A549 (cell line): ENCODE data around the gene ZPR1.

Experiments used
- CBX2 ChIP-seq: fragments of 200-600 bp; sonication (generic); IDR thresholded peaks from 2 replicates; pipeline ENCODE4 v1.6.1; 2016; ENCODE audit warnings: low read depth, mild to moderate bottlenecking, borderline replicate concordance
- ESRRA ChIP-seq: fragments of 150-350 bp; IDR thresholded peaks from 2 replicates; pipeline ENCODE4 v1.6.1; 2014; ENCODE audit warnings: mild to moderate bottlenecking, low read length, borderline replicate concordance
- JUNB ChIP-seq: fragments of >200 bp; sonication (Bioruptor Twin); formaldehyde crosslinking; IDR thresholded peaks from 2 replicates; pipeline ENCODE4 v1.6.1; 2016
- MYC ChIP-seq: IDR thresholded peaks from 2 replicates; pipeline ENCODE4 v1.6.1; 2012; ENCODE audit warnings: mild to moderate bottlenecking, inconsistent platforms, low read length, improper control_type of control experiment, borderline replicate concordance
- PHF8 ChIP-seq: fragments of 200-600 bp; sonication (generic); IDR thresholded peaks from 2 replicates; pipeline ENCODE4 v1.6.1; 2016; ENCODE audit warnings: low read depth, mild to moderate bottlenecking, antibody characterized with exemption, moderate library complexity, borderline replicate concordance
- POLR2A ChIP-seq: IDR thresholded peaks from 2 replicates; pipeline ENCODE4 v1.6.1; 2012; ENCODE audit warnings: mild to moderate bottlenecking, low read length
- RAD21 ChIP-seq, 2 experiments: fragments of >200 bp in 1 of 2; sonication (Bioruptor Twin) in 1 of 2; formaldehyde crosslinking in 1 of 2; IDR thresholded peaks in 1 of 2; conservative IDR thresholded peaks in 1 of 2; 2 replicates in 1 of 2; 3 replicates in 1 of 2; pipeline ENCODE4 v1.6.1; 2012 to 2018; ENCODE audit warnings: inconsistent platforms in 1 of 2
- RCOR1 ChIP-seq: fragments of 150-350 bp; IDR thresholded peaks from 2 replicates; pipeline ENCODE4 v1.6.1; 2014; ENCODE audit warnings: antibody characterized with exemption, low read length, low read depth
- RNF2 ChIP-seq: fragments of 200-600 bp; sonication (generic); IDR thresholded peaks from 2 replicates; pipeline ENCODE4 v1.6.1; 2016; ENCODE audit warnings: low read depth, mild to moderate bottlenecking, antibody characterized with exemption, moderate library complexity, borderline replicate concordance
- ZNF302 ChIP-seq: fragments of 250-450 bp; sonication (Bioruptor Pico); IDR thresholded peaks from 2 replicates; pipeline ENCODE4 v1.9.0; 2021; ENCODE audit warnings: inconsistent platforms, mild to moderate bottlenecking, moderate library complexity
- TF ChIP-seq, protein P1 (sequence below): fragments of >200 bp; sonication (Bioruptor Twin); formaldehyde crosslinking; IDR thresholded peaks from 3 replicates; pipeline ENCODE4 v1.5.1; 2016
- TF ChIP-seq, protein P2 (sequence below): IDR thresholded peaks from 2 replicates; pipeline ENCODE4 v1.6.1; 2012

DNA sequence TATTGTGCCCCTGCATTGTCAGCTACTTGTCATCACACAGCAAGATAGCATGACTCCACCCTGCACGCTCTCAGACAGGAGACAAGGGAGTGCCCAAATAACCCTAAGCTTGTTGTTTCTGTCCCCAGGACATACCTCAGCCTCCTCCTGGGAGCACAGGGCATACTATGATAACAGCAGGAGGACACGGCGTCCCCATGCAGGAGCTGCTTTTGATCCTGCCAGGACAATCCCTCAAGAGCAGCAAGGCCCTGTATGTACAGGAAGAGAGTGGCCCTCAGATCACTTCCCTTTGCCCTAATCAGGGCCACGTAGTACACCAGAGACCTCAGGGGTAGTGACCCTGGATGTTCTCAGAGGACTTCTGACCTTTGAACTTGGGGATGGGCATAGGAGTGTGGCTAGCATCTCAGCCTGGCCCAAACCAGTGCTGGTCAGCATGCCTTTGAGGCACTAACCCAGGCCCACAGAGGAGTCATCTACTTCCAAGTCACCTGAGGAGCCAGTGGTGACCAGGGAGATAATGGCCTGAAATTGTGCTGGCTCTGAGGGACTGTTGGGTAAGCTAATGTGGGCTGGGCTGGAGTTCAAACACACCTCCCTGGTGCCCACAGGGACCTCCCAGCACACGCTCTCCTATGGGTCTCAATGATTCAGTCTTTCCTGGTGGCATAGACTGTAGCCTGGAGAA, 26.1 kb upstream of the ZPR1 start:
- TF ChIP-seq, protein P1, sequence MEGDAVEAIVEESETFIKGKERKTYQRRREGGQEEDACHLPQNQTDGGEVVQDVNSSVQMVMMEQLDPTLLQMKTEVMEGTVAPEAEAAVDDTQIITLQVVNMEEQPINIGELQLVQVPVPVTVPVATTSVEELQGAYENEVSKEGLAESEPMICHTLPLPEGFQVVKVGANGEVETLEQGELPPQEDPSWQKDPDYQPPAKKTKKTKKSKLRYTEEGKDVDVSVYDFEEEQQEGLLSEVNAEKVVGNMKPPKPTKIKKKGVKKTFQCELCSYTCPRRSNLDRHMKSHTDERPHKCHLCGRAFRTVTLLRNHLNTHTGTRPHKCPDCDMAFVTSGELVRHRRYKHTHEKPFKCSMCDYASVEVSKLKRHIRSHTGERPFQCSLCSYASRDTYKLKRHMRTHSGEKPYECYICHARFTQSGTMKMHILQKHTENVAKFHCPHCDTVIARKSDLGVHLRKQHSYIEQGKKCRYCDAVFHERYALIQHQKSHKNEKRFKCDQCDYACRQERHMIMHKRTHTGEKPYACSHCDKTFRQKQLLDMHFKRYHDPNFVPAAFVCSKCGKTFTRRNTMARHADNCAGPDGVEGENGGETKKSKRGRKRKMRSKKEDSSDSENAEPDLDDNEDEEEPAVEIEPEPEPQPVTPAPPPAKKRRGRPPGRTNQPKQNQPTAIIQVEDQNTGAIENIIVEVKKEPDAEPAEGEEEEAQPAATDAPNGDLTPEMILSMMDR, result no peak
- no peak for TF ChIP-seq RNF2
- no peak for TF ChIP-seq JUNB
- TF ChIP-seq RAD21 (conservative IDR thresholded peaks at IDR 0.05 in 1 of 2, IDR thresholded peaks at IDR 0.05 in 1 of 2), result no peak
- no peak for TF ChIP-seq POLR2A
- no peak for TF ChIP-seq PHF8
- TF ChIP-seq CBX2, result no peak
- TF ChIP-seq ZNF302 (CRISPR knock-in tag), result no peak
- TF ChIP-seq ESRRA, result no peak
- TF ChIP-seq, protein P2, sequence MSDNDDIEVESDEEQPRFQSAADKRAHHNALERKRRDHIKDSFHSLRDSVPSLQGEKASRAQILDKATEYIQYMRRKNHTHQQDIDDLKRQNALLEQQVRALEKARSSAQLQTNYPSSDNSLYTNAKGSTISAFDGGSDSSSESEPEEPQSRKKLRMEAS, result no peak
- TF ChIP-seq RCOR1, result no peak
- no peak for TF ChIP-seq MYC
